Measurements from ENCODE around the gene NFU1. TPM values are rescaled to one million over a fixed set of nuclear protein-coding genes. Genes with fewer than 3 reads are reported as not detected.

NFU1 gene
- total RNA-seq, 1 donor from 2014 or later: 50.7 TPM

DNA sequence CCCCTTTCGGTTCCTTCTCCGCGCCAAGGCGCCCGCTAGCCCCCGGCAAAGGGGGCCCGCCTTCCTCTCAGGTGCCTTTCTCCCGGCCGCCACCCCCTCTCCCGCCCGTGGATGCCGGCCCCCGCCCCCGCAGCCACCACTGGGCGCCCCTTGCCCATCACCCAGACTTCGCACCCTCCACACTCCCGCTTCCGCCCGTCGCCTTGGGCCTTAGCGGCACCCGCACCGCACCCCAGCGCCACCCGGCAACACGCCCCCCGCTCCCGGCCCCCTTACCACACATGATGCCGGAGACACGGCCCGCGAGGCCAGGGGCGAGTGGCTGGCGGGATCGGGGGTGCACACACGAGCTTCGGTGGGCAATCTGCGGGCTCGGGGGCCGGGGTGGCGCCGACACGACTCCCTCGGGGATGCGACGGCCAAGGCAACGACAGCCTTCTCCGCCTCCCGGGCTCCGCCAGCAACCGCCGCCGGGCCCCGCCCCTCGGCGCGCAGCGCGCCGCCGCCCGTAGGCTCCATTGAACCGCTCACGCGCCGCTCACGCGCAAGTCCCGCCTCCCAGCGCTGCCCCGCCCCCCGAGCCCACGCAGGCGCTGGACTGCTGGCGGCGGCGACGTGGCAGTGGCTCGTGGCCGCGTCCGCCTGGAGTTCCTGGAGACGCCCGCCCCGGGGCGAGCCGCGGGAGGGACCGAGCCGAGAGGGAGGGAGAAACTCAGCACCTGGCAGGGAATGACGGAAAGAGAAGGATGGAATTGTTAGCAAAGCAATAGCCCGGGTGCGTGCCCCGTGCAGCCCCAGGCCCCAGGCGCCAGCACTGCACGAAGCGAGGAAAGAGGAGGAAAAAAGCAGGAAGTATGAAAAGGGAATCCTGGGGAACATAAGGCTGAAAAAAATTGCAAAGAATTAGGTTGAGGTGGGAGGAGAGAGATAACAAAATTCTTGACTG lies 50.2 kb downstream of the NFU1 start, which contains the start of gene GFPT1:
Gene GFPT1 (minus strand): TSS at position 439 of the 946 bp plus-strand sequence. CDS start 156 bp downstream, at position 283.
- Mint-ChIP-seq H3K27me3 (ENCODE audit: unreplicated experiment) (peaks cover 1% of the 10 kb centered on the region), H3K36me3 (ENCODE audit: low read depth, unreplicated experiment) (no peaks in the 10 kb centered on the region), H3K4me3 (ENCODE audit: unreplicated experiment) (peak within 1 kb of the TSS; percentile 94), H3K4me1 (ENCODE audit: unreplicated experiment) (peaks cover 20% of the 10 kb centered on the region), H3K27ac (ENCODE audit: unreplicated experiment) (peak within 1 kb of the TSS; percentile 93), H3K9me3 (ENCODE audit: unreplicated experiment) (no peaks in the 10 kb centered on the region)
- TF ChIP-seq, protein P1, sequence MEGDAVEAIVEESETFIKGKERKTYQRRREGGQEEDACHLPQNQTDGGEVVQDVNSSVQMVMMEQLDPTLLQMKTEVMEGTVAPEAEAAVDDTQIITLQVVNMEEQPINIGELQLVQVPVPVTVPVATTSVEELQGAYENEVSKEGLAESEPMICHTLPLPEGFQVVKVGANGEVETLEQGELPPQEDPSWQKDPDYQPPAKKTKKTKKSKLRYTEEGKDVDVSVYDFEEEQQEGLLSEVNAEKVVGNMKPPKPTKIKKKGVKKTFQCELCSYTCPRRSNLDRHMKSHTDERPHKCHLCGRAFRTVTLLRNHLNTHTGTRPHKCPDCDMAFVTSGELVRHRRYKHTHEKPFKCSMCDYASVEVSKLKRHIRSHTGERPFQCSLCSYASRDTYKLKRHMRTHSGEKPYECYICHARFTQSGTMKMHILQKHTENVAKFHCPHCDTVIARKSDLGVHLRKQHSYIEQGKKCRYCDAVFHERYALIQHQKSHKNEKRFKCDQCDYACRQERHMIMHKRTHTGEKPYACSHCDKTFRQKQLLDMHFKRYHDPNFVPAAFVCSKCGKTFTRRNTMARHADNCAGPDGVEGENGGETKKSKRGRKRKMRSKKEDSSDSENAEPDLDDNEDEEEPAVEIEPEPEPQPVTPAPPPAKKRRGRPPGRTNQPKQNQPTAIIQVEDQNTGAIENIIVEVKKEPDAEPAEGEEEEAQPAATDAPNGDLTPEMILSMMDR (IDR thresholded peaks at IDR 0.05; ENCODE audit: unreplicated experiment): no peak
- DNase-seq (ENCODE audit: low spot score): peak; percentile 96

DNA sequence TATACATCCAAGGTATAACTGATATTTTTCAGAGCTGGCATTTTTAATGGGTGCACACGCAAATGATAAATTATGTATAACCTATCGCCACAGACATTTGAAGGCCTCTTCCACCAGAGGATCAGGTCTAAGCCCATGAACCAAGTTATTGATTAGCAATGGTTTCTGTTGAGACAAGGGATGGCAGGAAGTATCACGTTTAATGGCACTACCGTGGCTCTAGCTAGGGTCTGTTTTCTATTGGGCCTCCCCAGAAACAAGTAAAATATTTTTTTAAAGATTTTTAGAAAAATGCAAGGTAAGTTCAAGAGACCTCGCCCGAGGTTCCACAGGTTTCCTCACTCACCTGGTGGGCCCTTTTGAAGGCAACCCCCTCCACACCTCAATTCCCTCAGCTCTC lies 50.9 kb downstream of the NFU1 start:
- Mint-ChIP-seq H3K36me3 (ENCODE audit: low read depth, unreplicated experiment) (no peaks in the 10 kb centered on the region), H3K27ac (ENCODE audit: unreplicated experiment) (peak overlapping the region; percentile 85), H3K27me3 (ENCODE audit: unreplicated experiment) (peaks cover 1% of the 10 kb centered on the region), H3K4me1 (ENCODE audit: unreplicated experiment) (peaks cover 21% of the 10 kb centered on the region), H3K4me3 (ENCODE audit: unreplicated experiment) (peak overlapping the region; percentile 94), H3K9me3 (ENCODE audit: unreplicated experiment) (no peaks in the 10 kb centered on the region)
- TF ChIP-seq, protein P1 (IDR thresholded peaks at IDR 0.05; ENCODE audit: unreplicated experiment): no peak
- no peak for DNase-seq (ENCODE audit: low spot score)

DNA sequence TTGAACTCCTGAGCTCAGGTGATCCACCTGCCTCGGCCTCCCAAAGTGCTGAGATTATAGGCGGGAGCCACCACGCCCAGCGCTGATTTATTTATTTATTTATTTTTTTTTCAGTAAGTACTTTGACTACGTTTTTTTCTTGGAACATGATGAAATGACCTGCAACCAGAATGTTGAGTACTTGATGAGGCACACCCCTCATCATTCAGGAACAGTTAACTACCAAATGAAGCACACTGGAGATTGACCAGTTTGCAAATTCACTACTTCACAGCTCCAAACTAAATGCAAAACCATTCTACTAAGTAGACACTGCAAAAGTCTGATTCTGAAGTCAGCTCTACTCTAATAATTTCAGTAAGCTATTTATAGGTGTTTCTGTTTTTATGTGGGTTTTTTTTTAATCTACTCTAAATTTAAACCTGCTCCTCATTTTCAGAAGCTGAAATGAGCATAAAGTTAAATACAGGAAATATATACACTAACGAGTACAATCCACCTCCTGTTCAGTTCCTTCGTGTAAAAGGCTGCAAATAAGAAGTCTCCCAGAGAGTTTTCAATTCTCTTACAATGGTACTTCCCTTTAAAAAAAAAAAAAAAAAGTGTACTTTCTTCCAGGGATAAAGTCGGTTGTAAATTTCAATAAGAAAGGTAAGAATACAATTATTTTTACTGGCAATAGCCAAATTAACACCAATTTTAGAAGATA lies 51.6 kb downstream of the NFU1 start:
- TF ChIP-seq, protein P1 (IDR thresholded peaks at IDR 0.05; ENCODE audit: unreplicated experiment): no peak
- H3K4me3 Mint-ChIP-seq (ENCODE audit: unreplicated experiment): peak overlapping the region; percentile 94
- no peaks in the 10 kb centered on the region for H3K9me3 Mint-ChIP-seq (ENCODE audit: unreplicated experiment)
- peaks cover 23% of the 10 kb centered on the region for H3K4me1 Mint-ChIP-seq (ENCODE audit: unreplicated experiment)
- H3K27me3 Mint-ChIP-seq (ENCODE audit: unreplicated experiment): peaks cover 1% of the 10 kb centered on the region
- H3K36me3 Mint-ChIP-seq (ENCODE audit: low read depth, unreplicated experiment): no peaks in the 10 kb centered on the region
- H3K27ac Mint-ChIP-seq (ENCODE audit: unreplicated experiment): peak overlapping the region; percentile 85
- no peak for DNase-seq (ENCODE audit: low spot score)

DNA sequence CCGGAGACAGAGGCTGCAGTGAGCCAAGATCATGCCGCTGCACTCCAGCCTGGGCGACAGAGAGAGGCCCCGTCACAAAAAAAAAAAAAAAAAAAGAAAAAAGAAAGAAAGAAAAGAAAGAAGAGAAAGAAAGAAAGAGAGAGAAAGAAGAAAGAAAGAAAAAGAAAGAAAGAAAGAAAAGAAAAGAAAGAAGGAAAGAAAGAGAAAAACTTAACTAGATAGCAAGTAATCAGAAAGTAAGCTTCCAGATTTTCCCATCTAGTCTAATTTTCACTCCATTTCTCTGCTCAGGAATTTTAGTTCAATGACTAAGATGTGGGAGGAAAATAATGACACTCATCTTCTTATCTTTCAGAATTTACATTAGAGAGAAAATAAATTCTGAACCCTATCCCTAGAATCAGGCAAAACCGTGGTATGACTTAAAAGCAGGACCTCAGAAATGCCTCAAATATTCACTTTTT lies 52.6 kb downstream of the NFU1 start:
- TF ChIP-seq, protein P1 (IDR thresholded peaks at IDR 0.05; ENCODE audit: unreplicated experiment): no peak
- Mint-ChIP-seq H3K9me3 (ENCODE audit: unreplicated experiment) (no peaks in the 10 kb centered on the region), H3K4me3 (ENCODE audit: unreplicated experiment) (no peak overlapping the region), H3K27me3 (ENCODE audit: unreplicated experiment) (peaks cover 1% of the 10 kb centered on the region), H3K4me1 (ENCODE audit: unreplicated experiment) (peaks cover 26% of the 10 kb centered on the region), H3K27ac (ENCODE audit: unreplicated experiment) (no peak overlapping the region), H3K36me3 (ENCODE audit: low read depth, unreplicated experiment) (no peaks in the 10 kb centered on the region)
- DNase-seq (ENCODE audit: low spot score): no peak
